Mucosa of stomach (tissue), 1 donor: ENCODE measurements around the gene TRAF2.

Experiments
- H3K27me3 ChIP-seq: one replicate; pipeline ENCODE4 v1.7.0; 2013; ENCODE audit warnings: mild to moderate bottlenecking, low read length; ENCODE audit not compliant: control insufficient read depth, insufficient read depth
- H3K36me3 ChIP-seq: one replicate; pipeline ENCODE4 v1.7.0; 2013; ENCODE audit warnings: low read length; ENCODE audit not compliant: control insufficient read depth, insufficient read depth
- H3K4me1 ChIP-seq: one replicate; pipeline ENCODE4 v1.7.0; 2013; ENCODE audit warnings: mild to moderate bottlenecking, low read length; ENCODE audit not compliant: control insufficient read depth, insufficient read depth
- H3K4me3 ChIP-seq: one replicate; pipeline ENCODE4 v1.7.0; 2013; ENCODE audit warnings: low read length
- H3K9ac ChIP-seq: one replicate; pipeline ENCODE4 v1.7.0; 2013; ENCODE audit warnings: mild to moderate bottlenecking, low read length, moderate library complexity
- H3K9me3 ChIP-seq: one replicate; pipeline ENCODE4 v1.7.0; 2013; ENCODE audit warnings: mild to moderate bottlenecking, low read length, moderate library complexity; ENCODE audit not compliant: control insufficient read depth
- donor health status: Pancreatic carcinoma.

Gene TRAF2

DNA sequence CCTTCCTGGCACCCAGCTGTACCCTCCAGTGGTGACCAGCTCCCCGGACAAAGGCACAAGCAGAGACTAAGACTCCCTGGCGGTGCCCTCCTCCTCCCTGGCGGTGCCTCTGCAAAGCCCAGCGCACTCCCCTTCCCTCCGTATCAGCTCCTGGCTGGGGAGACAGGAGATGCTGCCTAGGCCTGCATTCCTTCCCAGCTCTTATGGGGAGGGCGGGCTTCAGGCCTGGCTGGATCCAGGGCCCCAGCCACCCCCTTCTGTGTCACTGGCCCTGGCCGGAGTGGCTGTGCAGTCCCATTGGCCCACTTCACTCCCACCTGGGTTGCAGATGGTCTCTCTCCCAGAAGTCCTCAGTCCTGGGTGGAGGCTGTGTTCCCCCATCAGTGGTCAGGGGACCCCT, 72.2 kb downstream of the TRAF2 start:
- Histone ChIP-seq H3K27me3 (no peaks in the 10 kb centered on the region), H3K4me3 (no peak overlapping the region), H3K4me1 (no peaks in the 10 kb centered on the region), H3K9ac (no peak overlapping the region), H3K36me3 (no peaks in the 10 kb centered on the region), H3K9me3 (no peaks in the 10 kb centered on the region)

DNA sequence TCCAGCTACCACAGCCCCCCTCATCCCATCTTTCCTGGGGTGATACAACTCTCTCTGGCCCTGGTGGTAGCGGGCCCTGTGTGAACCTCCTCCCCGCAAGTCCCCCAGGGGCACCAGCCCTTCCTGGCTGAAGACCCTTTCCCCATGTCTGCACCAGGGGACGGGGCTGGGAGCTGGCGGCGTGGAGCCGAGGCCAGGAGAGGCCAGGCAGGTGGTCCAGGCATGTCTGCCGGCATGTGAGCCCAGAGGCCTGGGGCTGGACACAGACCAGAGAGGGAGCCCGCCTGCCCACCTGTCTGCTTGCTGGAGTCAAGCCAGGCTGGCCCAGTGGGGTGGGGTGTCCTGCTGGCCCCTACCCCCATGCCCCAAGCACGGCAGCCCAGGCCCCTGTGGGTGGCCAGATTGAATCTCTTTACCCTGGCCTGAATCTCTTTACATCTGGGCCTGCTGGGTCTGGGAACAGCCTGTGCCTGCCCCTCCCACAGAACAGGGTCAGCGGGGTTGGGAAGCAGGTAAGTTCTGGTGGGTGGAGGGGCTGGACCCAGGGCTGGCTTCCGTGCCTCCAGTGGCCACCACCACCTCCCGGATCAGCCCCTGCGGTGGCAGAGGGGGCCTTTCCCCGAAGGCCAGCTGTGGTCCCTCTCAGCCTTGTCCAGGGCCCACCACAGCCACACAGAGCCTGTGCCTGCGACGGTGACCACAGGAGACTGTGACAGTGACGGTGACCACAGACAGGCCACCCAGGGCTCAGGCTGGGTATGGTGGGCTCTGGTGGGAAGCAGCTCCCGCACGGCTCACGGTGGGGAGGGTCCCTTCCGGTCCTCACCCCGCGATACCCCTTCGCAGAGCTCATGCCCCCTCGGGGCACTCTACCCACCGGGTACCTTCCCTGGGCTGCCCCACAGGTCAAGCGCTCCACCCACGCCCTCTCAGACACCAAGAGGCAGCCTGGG, 72.9 kb downstream of the TRAF2 start:
- Histone ChIP-seq H3K4me1 (peaks cover 3% of the 10 kb centered on the region), H3K27me3 (no peaks in the 10 kb centered on the region), H3K36me3 (no peaks in the 10 kb centered on the region), H3K4me3 (no peak overlapping the region), H3K9me3 (no peaks in the 10 kb centered on the region), H3K9ac (no peak overlapping the region)

DNA sequence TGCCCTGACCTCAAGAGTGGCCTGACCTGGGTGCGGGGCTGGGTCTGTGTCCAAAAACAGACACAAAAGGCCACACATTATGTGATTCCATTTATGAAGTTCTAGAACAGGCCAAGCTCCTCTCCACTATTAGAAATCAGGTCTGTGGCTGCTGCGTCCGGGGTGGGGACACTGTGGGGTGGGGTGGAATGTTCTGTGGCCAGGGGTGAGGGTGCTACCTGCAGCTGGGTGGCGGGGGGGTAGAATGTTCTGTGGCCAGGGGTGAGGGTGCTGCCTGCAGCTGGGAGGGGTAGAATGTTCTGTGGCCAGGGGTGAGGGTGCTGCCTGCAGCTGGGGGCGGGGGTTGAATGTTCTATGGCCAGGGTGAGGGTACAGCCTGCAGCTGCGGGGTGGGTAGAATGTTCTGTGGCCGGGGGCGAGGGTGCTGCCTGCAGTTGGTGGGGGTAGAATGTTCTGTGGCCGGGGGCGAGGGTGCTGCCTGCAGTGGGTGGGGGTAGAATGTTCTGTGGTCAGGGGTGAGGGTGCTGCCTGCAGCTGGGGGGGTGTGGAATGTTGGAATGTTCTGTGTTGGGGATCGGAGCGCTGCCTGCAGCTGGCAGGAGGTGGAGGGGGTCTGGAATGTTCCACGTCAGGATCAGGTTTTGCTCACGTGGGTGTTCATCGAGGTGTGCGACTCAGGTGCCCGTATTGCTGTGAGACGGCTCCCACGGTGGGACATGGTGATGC, 74.1 kb downstream of the TRAF2 start:
- peaks cover 11% of the 10 kb centered on the region for H3K4me1 ChIP-seq
- no peaks in the 10 kb centered on the region for H3K36me3 ChIP-seq
- no peak overlapping the region for H3K9ac ChIP-seq
- H3K9me3 ChIP-seq: no peaks in the 10 kb centered on the region
- H3K27me3 ChIP-seq: no peaks in the 10 kb centered on the region
- no peak overlapping the region for H3K4me3 ChIP-seq

DNA sequence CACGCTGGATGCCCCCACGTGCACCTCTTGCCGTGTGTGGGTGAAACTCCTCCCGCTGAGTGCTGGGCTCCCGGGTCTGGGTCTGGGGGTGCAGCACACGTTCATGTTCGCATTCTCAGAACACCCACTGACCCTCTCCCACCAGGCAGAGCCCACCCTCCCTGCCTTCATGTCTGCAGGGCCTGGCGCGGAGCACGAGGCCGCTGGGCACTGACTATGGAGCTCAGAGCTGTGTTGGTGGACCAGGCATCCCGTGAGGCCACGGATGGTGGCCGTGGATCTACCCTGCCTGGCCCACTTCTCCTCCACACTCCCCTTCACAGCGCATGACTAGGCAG, 74.6 kb downstream of the TRAF2 start:
- Histone ChIP-seq H3K9ac (no peak overlapping the region), H3K36me3 (no peaks in the 10 kb centered on the region), H3K4me3 (no peak overlapping the region), H3K9me3 (no peaks in the 10 kb centered on the region), H3K4me1 (peaks cover 11% of the 10 kb centered on the region), H3K27me3 (peaks cover 3% of the 10 kb centered on the region)

DNA sequence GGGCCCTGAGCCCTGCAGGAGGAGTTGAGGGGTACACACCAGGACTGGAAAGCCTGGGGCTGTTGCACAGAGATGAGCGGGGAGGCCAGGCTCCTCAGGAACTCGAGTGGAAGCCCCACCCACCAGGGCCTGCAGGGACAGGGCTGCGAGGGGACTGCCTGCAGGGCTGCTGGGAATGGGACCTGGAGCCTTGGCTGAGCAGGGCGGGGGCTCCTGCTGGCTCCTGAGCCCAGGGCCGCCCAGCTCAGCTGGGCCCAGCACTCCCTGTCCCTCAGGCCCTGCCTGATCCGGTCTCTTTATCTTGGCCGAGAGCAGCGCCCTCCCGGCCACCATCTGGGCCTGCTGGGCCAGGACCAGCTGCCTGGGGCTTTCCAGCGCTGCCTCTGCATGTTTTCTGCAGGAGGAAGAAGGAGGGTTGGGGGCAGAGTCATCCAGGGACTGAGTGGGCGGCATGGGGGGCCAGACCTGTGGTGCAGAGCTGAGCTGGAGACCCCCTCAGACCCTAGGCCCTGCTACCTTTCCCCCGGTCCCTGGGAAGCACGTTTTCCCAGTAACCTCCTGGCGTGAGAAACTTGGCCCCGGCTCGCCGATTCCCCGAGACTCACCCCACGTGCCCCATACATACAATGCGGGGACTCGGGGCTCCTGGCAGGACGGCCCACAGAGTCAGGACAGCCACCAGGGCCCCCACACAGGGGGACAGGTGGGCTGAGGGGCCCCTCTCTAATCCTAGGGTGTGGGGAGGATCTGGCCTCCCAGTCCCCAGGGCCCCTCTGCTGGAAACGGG, 75.2 kb downstream of the TRAF2 start:
- Histone ChIP-seq H3K4me1 (peaks cover 11% of the 10 kb centered on the region), H3K36me3 (no peaks in the 10 kb centered on the region), H3K27me3 (peaks cover 6% of the 10 kb centered on the region), H3K9ac (no peak overlapping the region), H3K4me3 (no peak overlapping the region), H3K9me3 (no peaks in the 10 kb centered on the region)

DNA sequence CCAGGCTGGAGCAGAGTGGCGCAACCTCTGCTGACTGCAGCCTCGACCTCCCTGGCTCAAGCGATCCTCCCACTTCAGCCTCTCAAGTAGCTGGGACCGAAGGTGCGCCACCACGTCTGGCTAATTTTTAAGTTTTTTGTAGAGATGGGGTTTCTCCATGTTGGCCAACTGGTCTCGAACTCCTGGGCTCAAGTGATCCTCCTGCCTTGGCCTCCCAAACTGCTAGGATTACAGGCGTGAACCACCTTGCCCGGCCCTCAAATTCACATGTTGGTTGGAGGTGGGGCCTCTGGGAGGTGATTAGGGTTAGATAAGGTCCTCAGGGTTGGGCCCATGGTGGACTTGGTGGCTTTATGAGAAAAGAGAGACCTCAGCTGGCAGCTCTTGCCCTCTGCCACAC, 75.8 kb downstream of the TRAF2 start:
- Histone ChIP-seq H3K9ac (no peak overlapping the region), H3K9me3 (no peaks in the 10 kb centered on the region), H3K4me3 (no peak overlapping the region), H3K27me3 (peaks cover 6% of the 10 kb centered on the region), H3K4me1 (peaks cover 11% of the 10 kb centered on the region), H3K36me3 (no peaks in the 10 kb centered on the region)

DNA sequence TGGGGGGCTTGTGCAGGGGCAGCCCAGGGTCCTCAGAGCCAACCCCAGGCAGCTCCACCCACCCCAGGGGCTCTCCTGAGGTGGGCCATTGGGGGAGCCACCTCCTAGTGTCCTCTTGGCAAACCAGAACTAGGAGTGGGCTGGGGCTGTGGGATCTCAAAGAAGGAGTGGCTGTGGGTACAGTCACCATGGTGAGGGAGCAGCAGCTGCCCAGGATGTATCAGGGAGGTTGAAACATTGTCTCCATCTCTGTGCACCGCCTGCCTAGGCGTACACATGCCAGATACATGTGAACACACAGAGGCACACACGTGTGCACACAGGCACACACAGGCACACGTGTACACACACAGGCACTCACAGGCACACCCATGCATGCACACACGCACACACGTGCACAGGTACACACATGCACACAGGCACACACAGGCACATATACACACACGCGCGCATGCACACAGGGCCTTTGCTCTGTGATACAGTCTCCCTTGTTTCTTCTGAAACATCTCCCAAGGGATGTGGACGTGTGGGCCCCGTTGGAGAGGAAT, 76.5 kb downstream of the TRAF2 start:
- no peaks in the 10 kb centered on the region for H3K36me3 ChIP-seq
- peaks cover 11% of the 10 kb centered on the region for H3K4me1 ChIP-seq
- peaks cover 6% of the 10 kb centered on the region for H3K27me3 ChIP-seq
- no peak overlapping the region for H3K4me3 ChIP-seq
- no peak overlapping the region for H3K9ac ChIP-seq
- no peaks in the 10 kb centered on the region for H3K9me3 ChIP-seq

DNA sequence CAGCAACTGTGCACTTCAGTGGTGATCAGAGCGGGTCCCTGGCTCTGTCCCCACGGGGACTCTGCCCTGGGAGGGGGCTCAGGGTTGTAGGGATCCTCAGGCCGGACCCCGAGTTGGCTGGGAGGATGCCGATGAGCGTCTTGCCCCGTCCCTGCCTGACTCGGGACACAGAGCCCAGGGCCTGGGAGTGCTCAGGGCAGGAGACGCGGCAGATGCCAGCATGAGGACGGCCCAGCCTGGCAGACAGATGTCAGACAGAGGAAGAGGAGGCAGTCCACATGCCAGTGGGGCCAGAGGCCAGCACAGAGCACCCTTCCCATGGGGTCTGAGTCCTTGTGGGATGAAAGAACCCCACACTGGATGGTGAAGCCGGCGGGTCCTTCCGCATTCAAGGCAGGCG, 77.0 kb downstream of the TRAF2 start:
- Histone ChIP-seq H3K9me3 (no peaks in the 10 kb centered on the region), H3K27me3 (peaks cover 6% of the 10 kb centered on the region), H3K9ac (no peak overlapping the region), H3K4me3 (no peak overlapping the region), H3K4me1 (peaks cover 11% of the 10 kb centered on the region), H3K36me3 (no peaks in the 10 kb centered on the region)

DNA sequence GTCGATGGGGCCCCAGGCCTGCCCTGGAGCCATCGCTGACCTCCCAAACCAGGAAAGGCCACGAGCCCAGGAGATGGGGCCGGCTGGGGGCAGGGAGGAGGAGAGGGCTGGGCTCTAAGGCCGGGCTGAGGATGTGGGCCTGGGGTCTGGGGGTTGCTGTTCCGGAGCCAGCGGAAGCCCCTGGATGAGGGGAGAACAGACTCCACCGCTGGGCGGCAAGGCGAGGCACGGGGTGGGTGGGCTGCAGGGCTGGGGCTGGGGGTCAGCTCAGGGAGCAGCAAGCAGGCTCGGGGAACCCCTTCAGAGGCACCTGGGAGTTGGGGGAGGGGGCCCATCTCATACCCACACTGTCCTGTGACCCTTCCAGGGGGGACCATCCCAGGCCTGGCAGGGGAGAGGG, 77.4 kb downstream of the TRAF2 start:
- H3K36me3 ChIP-seq: no peaks in the 10 kb centered on the region
- H3K4me3 ChIP-seq: no peak overlapping the region
- H3K9ac ChIP-seq: no peak overlapping the region
- H3K9me3 ChIP-seq: no peaks in the 10 kb centered on the region
- peaks cover 6% of the 10 kb centered on the region for H3K27me3 ChIP-seq
- peaks cover 11% of the 10 kb centered on the region for H3K4me1 ChIP-seq

DNA sequence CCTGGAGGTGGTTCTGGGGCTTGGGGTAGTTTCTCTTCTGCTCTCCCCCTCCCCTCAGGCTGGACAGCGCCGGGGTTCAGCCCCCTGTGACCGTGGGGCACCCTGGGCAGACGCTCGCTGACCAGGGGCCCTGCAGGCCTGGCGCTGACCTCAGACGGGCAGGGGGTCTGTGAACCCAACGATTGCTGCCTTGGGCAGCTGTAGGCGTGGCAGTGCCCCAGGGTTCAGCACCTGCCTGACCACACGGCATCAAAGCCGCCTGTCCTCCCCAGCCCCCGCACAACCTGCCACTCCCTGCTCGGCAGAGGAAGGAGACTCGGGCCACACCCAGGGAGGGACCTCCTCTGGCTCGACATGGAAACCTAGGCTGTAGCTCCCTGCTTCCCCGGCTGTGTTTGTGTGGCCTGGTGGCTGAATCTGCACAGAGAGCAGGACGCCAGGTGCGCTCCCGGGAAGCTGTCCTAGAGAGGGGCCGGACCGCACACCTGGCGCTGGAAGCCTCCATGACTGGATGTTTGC, 77.9 kb downstream of the TRAF2 start:
- H3K4me1 ChIP-seq: peaks cover 11% of the 10 kb centered on the region
- no peaks in the 10 kb centered on the region for H3K9me3 ChIP-seq
- peaks cover 6% of the 10 kb centered on the region for H3K27me3 ChIP-seq
- H3K9ac ChIP-seq: peak overlapping the region; percentile 41
- peak overlapping the region; percentile 17 for H3K4me3 ChIP-seq
- H3K36me3 ChIP-seq: no peaks in the 10 kb centered on the region

DNA sequence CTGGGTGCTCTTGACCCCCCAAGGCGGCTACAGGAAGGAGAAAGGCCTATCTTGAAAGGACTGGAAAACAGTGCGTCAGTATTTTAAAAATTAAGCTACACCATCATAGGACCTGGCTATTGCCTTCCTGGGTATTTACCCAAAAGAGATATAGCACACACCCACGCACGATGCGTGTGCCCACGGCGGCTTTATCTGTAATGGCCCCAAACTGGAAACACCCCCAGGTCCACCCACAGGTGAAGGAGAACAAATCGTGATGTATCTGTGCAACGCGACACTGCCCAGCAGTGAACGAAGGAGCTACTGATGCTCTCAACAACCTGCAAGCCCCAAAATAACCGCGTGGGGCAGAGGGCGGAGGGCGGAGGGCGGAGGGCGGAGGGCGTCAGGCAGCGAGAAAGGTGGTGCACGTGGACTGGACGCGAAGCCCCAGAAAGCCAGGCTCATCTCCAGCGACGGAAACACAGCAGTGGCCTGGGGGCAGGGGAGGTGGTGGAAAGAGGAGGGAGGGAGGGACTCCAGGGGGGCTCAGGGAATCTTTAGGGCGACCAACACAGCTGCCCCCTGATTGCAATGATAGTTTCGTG, 78.6 kb downstream of the TRAF2 start:
- Histone ChIP-seq H3K4me1 (peaks cover 11% of the 10 kb centered on the region), H3K9me3 (no peaks in the 10 kb centered on the region), H3K27me3 (peaks cover 6% of the 10 kb centered on the region), H3K4me3 (peak overlapping the region; percentile 17), H3K36me3 (no peaks in the 10 kb centered on the region), H3K9ac (peak overlapping the region; percentile 41)
